BJ (cell line): ENCODE results near the gene DISP3. TPM values are rescaled to one million over a fixed set of nuclear protein-coding genes. Genes with fewer than 3 reads are reported as not detected.
A peak's percentile ranks its signal among the peaks of the same experiment; 100 is the strongest.

Experiments
- CTCF ChIA-PET: fragments of 350-600 bp; formaldehyde crosslinking; extraction: SDS; loops from one replicate; lab custom pipeline; 2021; ENCODE audit warnings: antibody characterized with exemption, inconsistent platforms; lab: Yijun Ruan, JAX
- POLR2A ChIA-PET: fragments of 300-600 bp; sonication (Branson Sonifier 250); formaldehyde crosslinking; extraction: SDS; loops from one replicate; lab custom pipeline; 2021; ENCODE audit warnings: antibody characterized with exemption; lab: Charles Lee
- DNase-seq: peaks from one replicate; pipeline ENCODE4 v3.0.0-alpha.2; 2011; ENCODE audit warnings: low read depth
- H3K27me3 ChIP-seq: 2 replicates; pipeline ENCODE4 v1.6.0; 2011; ENCODE audit warnings: low read length; ENCODE audit not compliant: control insufficient read depth, insufficient read depth
- H3K36me3 ChIP-seq: 2 replicates; pipeline ENCODE4 v1.5.1; 2011; ENCODE audit warnings: low read length; ENCODE audit not compliant: control insufficient read depth, insufficient read depth
- H3K4me3 ChIP-seq: 2 replicates; pipeline ENCODE4 v1.5.1; 2011; ENCODE audit warnings: low read depth, mild to moderate bottlenecking, control low read depth, low read length
- polyA plus RNA-seq: library from polyadenylated mRNA; depleted of rRNA; stranded (reverse); fragments of >200 nt; gene quantifications from 2 replicates; pipeline ENCODE4 v1.2.3, GENCODE V29; 2011
- TF ChIP-seq, protein P1 (sequence below): IDR thresholded peaks from 2 replicates; pipeline ENCODE4 v1.5.1; 2011; ENCODE audit warnings: low read depth, mild to moderate bottlenecking, control low read depth, inconsistent platforms, low read length, moderate library complexity; ENCODE audit not compliant: insufficient read depth

Gene DISP3
- polyA plus RNA-seq, 1 experiment, result 0.02 TPM

DNA sequence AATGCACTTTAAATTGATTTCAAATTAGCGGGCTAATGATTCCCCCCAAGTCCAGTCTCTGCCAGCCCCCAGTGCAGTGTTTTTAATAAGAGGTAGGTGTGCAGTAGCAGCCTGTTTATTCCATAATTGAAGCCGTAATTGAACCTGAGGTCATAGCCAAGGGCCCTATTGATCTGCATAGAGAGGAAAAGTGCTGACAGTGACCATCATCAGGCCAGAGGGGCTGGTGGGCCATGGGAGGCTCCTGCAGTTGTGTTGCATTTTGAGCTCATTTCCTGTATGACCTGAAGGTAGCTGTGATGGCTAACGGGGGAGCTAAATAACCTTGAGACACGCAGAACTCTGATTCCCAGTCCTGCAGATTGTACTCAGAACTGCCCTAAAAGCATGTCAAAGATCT lies 67.5 kb downstream of the DISP3 start:
- CTCF ChIA-PET, result interaction anchor here (0.6 to 1.5 kb wide), 2 partner anchors 40 to 47 kb away, joined by 3 read pairs; no protein-coding TSS in a partner anchor
- POLR2A ChIA-PET, result no interaction called here
- Histone ChIP-seq H3K36me3 (no peaks in the 10 kb centered on the region), H3K27me3 (no peaks in the 10 kb centered on the region; the same call in 1 of the 2 replicates), H3K4me3 (no peak overlapping the region)
- DNase-seq, result no peak
- TF ChIP-seq, protein P1, sequence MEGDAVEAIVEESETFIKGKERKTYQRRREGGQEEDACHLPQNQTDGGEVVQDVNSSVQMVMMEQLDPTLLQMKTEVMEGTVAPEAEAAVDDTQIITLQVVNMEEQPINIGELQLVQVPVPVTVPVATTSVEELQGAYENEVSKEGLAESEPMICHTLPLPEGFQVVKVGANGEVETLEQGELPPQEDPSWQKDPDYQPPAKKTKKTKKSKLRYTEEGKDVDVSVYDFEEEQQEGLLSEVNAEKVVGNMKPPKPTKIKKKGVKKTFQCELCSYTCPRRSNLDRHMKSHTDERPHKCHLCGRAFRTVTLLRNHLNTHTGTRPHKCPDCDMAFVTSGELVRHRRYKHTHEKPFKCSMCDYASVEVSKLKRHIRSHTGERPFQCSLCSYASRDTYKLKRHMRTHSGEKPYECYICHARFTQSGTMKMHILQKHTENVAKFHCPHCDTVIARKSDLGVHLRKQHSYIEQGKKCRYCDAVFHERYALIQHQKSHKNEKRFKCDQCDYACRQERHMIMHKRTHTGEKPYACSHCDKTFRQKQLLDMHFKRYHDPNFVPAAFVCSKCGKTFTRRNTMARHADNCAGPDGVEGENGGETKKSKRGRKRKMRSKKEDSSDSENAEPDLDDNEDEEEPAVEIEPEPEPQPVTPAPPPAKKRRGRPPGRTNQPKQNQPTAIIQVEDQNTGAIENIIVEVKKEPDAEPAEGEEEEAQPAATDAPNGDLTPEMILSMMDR, result no peak

DNA sequence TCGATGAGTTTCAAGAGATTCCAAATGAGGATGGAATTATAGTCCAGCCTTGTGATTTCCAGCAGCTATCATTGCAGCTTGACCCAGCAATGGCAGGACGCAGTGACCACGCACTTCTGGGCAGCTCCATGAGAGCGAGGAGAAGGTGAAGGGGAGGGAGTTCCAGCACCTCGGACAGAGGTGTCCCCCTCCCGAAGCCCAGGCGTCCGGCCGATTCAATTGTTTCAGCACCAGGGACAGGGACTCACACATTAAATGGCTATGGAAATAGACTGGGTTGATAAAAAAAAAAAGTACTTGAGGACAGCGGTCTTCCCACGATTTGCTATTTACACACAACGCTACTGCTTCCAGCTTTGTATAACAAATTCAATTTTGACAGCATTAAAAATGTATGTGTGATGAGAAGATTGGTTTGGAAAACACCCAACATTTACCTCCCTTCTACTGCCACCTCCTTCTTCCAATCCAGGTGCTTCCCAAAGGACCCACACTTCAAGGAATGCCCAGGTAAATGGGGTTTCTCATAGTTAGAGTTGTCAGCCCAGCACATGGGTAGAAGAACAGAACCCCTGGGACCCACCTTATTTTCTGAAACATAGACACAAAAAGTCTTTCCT lies 71.8 kb downstream of the DISP3 start:
- POLR2A ChIA-PET, result no interaction called here
- CTCF ChIA-PET, result no interaction called here

DNA sequence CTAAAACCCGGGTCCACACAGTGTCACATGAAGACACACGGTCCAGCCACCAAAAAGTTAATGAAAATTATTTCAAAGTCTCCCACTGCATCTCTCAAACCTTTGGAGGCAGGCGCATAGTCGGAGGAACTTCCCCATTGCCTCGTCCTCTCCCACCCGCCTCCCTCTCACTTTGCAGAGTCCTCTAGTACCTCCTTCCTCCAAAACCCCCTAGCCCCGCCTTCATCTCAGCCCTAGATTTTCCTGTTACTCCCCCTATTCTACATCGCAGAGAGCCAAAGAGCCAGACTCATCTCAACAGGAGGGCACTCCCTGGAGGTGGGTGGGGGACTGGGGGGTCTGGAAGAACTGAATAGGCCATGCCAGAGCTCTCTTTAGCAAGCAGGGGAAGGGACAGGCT lies 79.3 kb downstream of the DISP3 start:
- H3K4me3 ChIP-seq, result no peak overlapping the region
- POLR2A ChIA-PET, result no interaction called here
- DNase-seq, result no peak
- no peaks in the 10 kb centered on the region for H3K36me3 ChIP-seq
- TF ChIP-seq, protein P1, result no peak
- peaks cover 2% of the 10 kb centered on the region; the same call in 1 of the 2 replicates for H3K27me3 ChIP-seq
- CTCF ChIA-PET, result no interaction called here

More for the DNA sequence above, 71.8 kb downstream of the DISP3 start:
- peak; percentile 3 for DNase-seq
- TF ChIP-seq, protein P1, result no peak
- Histone ChIP-seq H3K36me3 (no peaks in the 10 kb centered on the region), H3K27me3 (no peaks in the 10 kb centered on the region), H3K4me3 (no peak overlapping the region)

DNA sequence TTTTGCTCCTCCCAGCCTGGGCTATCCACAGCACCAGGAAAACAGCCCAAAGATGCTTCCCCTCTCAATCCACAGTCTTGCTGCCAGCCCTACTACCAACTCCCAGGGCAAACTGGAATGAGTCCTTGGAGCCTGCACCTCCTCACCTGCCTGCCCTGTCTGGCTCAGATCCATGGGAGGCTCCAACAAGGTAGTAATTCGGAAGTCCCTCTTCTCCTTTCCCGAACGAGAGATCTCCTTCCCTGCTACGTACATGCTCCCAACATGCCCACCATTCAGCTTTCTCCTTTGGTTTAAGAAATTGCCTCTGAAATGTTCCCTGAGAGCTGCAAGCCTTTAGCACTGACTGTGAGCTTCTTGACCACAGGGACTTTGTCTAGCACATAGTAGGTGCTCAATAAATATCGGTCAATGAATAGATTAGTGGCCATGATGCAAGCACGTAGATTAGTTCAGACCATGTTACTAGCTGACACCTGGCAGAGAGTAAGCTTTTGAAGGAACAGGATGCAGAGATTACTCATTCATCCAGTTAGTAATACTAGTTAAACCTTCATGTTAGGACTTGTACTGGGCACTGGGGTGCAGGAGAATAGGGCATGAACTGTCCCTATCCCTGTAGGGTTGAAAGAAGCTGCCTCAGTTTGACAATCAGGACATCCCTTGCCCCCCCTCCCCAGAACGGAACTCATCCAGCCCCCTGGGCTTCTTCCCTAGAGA lies 80.1 kb downstream of the DISP3 start:
- no peaks in the 10 kb centered on the region for H3K36me3 ChIP-seq
- TF ChIP-seq, protein P1, result no peak
- no peak overlapping the region for H3K4me3 ChIP-seq
- ChIA-PET POLR2A (no interaction called here), CTCF (no interaction called here)
- DNase-seq, result no peak
- peaks cover 2% of the 10 kb centered on the region; the same call in 1 of the 2 replicates for H3K27me3 ChIP-seq

DNA sequence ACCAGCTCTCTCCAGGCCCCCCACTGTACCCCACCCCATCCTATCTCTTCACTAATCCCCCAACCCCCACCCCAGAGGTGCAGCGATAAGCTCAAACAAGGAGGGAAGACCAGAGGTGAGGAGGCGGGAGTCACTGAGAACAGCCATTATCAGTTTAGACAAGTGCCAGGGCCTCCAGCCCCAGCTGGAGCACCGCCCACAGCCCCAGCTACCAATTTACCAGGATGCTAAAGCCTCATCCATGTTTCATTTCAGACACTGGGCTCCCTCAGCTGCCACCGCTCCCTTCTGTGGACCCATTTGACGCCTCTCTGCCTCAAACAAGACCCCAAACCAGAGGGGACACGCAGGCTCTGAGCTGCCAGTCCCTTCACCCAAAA lies 80.6 kb downstream of the DISP3 start:
- no peak for DNase-seq
- ChIA-PET CTCF (no interaction called here), POLR2A (no interaction called here)
- Histone ChIP-seq H3K27me3 (peaks cover 2% of the 10 kb centered on the region; the same call in 1 of the 2 replicates), H3K4me3 (no peak overlapping the region), H3K36me3 (no peaks in the 10 kb centered on the region)
- TF ChIP-seq, protein P1, result no peak
